EH (cell line): Measurements from ENCODE around the gene CELF2.
A peak's percentile ranks its signal among the peaks of the same experiment; 100 is the strongest.

Experiments used
- DNase-seq: peaks from one replicate; pipeline ENCODE4 v3.0.0-alpha.2; 2015; ENCODE audit warnings: low read depth

CELF2 gene

DNA sequence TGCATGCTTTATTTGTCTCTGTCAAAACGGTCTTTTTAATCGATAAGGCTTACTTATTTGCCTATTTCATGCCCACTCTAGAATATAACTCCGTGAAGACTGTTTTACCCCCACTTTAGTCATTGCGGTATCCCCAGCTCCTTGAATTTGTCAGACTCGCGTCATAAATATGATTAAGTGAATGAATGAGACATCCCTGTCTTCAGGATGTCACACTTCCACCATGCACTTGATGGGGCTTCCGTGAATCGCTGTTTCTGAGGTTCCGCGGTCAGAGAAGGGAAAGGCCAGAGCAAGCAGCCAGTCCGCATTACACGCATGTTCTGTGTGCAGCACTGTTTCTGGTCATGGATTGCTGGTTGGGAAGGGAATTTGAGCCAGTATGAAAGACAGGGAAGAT, 138.8 kb downstream of the CELF2 start:
- DNase-seq = no peak

DNA sequence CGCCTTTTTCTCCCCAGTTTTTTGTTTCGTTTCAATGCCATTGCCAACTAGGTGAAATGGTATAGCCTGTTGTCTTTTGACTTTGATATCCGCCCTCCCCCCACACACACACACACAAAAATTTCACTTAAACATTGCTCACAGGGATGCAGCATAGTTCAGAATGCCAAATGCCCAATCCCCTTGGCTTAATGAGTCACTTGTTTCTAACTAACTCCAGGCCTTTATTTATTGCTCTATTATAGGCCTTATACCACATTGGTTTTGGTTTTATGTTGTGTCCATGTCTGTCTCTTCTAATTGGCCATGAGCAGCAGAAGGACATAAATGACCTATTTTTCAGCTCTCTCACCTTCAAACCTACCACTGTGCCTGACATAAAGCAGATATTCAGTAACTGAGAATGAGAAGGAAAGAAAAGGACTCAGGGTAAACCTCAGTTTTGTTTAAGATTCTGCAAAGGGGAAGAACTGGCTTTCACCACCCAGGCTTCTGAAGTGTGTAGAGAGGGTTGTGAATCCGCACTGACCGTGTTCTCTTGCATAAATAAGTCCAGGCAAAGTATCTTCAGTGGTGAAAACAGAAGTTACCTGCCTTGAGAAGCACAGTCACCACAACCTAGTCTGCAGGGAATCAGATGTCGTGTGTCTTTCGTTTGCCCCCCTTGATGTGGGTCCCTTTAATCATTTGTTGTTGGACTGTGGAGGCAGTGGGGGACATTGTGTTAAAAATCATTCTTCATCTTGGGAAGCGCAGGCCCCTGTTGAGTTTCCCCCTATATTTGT, 139.8 kb downstream of the CELF2 start:
- no peak for DNase-seq

DNA sequence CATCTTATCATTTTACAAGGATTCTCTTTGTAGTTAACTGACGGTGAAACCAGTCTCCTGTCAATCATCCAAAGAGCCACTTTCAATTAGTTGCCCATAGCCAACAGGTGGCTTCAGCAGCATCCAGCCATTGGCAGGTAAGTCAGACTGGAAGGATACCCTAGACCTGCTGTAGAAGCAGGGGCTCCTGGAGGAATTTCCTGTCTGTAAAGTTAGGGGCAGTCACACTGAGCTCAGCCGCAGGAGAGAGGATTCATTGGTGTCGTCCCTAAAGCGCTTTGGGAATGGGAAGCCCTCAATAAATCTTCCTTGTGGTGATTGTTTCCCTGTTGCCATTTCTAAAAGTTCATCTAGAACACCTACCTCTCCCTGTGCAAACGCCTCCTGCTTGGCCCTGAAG, 140.4 kb downstream of the CELF2 start:
- DNase-seq = no peak

DNA sequence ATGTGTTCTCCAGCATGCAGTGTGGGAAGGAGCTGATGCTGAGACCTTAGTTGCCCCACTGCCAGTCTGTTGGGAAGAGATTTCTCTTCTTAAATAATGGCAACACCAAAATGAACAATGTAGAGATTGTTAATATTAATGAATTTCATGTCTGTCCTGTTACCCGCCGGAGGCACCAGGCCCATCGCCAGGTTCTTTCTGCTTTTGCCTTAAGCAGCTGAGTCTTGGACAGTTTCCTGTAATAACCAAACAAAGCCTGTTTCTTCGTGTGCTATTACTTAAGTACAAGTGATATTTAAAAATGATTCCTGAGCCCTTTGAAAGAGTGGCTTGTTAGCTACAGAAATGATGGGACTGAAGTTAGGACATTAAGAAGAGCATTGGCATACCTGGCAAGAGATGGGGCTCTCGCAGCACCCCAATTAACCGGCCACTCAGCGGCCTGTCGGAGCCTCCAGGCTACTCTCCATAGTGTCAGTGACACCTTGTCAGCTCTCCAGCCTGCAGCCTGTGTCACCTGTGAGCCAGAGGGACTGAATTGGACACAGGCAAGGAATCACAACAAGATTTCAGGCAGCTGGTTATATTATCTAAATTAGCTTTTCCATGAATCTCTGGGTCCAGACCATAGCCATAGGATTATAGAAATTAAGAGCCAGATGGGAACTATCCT, 142.0 kb downstream of the CELF2 start:
- DNase-seq = no peak

DNA sequence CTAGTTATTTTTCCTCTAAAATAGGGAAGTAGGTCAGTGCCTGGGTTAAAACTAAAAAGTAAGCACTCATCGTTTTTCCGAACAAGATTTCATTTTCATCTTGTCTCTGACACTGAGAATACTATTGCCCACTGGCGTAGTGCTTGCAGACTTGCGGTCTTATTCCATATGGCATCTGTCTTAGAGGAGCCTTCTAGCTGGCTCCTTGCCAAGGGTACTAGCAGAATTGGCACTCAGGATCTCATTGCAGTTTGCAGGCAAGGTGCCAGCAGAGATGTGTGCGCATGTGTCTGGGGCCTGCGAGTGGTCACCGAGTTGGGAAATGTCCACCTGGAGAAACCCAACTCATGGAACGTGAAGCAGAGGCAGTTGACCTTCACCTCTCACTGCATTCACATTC, 143.4 kb downstream of the CELF2 start:
- no peak for DNase-seq

DNA sequence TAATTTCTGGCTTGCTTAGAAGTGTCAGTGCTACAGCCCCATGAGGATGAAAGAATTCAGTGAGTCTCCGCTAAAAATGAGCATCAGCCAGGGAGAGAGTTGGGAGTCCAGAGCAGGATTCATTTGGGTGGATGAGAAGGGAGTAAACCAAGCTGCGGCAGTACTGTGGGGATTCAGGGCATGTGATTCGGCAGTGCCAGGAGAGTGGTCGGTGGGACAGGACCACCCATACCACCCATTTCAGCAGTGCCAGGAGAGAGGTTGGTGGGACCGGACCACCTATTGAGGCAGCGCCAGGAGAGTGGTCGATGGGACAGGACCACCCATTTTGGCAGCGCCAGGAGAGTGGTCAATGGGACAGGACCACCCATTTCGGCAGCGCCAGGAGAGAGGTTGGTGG, 144.2 kb downstream of the CELF2 start:
- no peak for DNase-seq

DNA sequence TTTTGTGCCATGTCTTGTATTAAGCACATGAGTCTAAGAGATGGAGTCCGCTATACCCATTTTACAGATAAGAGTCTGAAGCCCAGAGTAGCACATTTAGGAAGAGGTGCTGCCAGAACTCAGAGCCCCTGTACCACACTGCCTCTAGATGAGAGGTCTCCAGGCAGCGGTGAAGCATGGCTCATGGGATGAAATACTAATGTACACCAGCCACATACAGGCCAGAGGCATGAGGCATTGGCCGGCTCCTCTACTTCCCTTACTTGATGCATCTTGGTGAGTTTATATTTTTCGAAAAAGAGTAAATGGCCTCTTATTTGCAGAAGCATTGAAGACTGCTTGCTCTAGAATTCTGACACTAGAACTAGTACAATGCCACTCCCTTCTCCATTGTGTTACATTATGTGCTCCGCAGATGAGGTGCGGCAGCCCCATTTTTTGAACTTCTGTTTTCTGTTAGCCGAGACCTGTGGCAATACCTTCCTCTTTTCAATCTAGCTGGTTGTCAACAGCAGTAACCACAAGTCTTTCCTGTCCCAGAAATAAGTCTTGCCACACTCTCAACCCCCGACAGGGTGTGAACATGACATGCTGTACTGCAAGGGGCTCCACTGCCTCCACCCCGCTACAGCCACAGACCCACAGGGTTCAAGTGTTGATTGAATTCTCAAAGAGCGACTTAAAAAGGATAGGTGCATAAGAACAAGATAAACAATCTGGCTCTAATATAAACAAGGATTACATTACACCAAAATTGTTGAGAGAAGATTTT, 145.3 kb downstream of the CELF2 start:
- no peak for DNase-seq

DNA sequence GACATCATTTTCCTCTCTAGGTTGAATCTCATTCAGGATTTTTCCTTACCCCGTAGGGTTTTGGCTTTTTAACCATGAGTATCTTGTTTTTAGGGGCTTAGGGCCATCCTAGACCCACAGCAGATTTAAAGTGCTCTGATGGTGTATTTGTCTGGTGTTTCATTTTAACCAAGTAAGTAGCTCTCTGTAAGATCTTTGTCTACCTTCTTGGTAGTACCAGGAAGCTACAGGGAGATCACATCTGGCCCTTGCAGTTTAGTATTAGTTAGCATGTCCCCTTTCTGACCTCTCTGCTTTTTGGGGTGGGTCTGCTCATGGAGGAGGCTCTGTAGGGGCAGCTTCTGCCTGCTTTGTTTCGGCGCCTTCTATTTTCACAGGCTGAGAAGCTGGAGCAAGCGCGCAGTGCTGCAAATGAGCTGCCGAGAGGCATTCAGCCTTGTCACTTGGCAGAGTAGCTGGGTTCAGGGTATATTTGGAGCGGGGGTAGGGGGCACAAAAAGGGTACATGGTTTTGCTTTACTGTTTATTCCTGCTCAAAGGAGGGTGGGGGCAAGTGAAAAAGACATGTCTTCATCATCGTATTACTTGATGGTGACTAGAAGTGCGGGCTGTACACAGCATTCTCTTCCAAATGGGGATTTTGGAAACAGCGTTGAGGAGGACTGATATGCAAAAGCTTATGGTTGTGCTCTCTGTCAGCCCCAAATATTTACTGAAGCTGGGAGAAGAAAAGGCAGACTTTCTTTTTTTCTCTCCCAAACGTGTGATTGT, 146.3 kb downstream of the CELF2 start:
- no peak for DNase-seq

DNA sequence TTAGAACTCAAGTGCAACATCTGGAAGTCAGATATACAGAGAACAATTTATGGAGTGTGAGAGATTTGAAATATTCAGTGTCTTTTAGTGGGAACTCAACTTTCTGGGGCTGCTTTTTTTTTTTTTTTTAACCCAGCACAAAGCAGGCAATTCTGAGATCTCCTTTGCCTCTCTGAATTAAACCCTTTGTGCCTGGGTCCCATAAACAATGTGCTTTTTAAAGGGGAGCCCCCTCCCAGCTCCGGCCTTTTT, 146.8 kb downstream of the CELF2 start:
- DNase-seq = no peak

DNA sequence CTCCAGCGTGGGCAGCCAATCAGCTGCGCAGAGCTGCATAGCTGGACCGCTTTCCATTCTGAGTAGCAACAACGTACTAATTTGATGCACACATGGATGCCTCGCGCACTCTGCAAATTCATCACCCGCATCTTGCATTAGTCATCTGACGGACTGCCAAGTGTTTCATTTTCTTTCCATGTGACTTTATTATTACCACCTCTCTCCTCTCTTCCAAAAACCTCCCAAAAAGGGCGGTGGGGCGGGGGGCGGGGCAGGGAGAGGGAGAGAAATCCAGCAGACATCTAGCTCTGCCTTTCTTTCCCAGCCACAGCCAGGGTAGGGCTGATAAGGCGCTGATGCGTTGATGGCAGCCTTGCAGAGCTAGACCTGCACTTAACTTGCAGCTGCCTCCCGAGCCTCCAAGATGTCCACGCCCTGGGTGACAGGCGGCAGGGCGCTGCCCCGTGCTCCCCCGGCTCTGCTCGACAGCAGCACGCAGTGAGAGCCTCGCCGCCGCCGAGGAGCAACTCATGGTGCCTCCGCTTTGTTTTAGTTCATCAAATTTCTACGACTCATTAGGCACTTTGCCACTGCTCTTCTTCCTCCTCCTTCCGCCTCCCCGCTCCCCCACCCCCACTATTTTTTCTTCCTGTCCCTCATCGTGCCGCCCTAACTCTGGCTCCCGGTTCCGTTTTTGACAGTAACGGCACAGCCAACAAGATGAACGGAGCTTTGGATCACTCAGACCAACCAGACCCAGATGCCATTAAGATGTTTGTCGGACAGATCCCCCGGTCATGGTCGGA, 147.3 kb downstream of the CELF2 start:
- peak; percentile 84 for DNase-seq

DNA sequence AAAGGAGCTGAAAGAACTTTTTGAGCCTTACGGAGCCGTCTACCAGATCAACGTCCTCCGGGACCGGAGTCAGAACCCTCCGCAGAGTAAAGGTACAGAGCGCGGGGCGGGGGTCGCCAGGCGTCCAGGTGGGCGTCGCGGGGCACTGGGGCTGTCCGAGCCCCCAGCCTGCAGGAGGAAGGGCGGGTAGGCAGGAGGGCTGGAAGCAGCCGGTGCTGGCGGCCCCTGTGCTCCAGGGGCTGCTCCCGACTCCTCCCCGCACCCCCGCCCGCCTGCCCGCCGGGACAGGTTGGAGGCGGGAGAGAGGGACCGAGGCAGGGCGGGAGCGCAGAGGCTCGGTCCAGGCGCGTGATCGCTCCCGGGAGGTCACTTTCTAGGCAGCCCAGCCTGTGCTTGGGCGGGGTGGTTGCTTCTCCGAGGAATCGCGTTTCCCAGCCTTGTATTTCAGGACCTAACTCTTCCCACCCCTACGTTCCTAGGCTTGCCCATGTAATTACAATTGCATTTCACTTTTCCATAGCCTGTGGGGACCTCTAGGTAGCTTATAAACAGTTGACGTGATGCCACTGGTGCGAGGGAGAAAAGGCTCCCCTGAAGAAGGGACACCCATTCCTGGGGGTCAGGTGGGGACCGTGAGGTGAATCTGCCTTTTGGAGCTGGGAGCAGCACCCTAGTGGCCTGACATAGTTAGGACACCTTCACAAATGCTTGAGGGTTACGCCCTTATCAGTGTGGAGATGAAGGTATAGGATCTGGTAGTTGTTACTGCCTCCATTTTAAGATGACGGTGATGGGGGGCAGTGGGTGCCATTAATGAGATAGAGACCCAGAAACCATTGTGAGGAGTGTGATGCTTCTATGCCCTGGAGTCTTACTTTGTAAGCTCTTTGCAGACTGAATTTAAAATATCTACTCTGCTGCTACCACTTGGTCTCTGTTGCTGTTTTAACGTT, 148.2 kb downstream of the CELF2 start:
- DNase-seq = peak; percentile 17

DNA sequence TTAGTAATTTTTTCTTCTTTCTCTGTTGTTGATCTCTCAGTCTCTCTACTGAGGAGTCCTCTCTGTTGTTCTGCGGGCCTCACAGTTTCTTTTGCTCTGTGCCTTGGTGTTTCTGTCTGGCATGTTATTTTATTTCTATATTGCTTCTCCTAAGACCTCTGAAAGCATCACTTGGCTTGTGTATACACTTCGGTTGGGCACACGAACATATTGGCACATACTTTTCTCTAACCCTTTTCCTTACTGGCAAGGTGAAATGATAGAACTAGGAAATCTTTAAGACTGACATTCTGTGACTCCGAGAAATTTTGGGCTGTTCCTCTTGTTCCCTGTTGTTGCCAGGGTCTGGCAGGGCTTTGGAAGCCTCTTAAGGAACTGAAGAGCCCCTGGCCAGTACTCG, 148.9 kb downstream of the CELF2 start:
- no peak for DNase-seq

DNA sequence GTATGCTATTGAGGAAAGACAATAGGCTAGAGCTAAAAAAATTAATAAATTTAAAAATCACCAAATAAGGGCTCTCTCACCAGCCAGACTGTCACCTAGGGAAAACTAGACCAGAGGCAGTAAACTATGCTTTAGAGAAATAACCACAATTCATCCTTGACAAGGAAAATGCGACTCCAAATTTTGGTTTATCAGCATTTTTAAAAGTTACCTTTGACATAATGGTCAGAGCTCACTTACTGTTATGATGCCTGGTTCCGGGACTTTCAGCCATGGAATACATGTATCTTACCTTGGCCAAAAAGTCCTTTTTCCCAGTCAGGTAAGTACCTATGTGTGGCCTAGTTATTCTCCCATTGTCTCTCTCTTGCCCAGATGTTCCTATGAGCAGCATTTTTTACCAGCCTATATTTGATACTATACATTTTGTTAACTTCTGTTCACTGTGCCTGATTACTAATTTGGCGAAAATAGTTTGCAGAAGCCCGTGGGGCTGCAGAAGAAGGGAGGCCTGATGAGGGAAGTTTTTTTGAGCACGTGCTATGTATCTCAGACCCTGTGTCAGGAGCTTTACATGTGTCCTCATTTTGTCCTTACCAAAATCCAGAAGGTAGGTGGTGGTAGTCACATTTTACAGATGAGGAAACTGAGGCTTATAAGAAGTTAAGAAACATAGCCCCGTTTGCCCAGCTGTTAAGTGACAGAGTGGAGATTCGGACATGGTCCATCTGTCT, 149.7 kb downstream of the CELF2 start:
- DNase-seq = no peak

DNA sequence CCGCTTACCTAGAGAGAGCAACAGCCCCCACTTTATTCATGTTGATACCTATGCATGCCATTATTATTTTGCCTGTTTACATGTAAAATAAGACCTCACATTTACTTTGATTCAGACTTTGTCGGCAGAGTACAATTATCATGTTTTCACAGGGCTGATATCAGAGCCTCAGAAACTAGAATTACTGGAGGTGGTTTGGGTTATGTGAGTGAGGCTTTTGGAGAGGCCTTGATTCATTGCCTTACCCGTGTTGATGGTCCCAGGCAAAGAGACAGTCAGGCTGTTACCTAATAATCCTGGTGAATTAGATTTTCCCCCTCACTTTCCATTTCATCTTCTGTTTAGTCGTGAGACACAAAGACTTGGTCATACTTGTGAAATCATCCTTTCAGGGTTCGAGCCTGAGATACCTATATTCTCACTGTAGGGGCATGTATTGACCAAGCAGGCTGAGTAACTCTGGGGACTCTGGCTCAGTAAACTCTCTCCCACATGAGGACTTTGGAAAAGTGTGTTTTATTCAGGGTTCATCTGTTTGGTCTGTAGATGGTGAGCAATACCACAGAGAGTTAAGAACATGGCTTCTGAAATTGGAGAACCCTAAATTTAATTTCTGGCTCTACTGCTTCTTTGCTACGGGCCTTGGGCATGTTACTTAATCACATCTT, 150.9 kb downstream of the CELF2 start:
- DNase-seq = no peak

DNA sequence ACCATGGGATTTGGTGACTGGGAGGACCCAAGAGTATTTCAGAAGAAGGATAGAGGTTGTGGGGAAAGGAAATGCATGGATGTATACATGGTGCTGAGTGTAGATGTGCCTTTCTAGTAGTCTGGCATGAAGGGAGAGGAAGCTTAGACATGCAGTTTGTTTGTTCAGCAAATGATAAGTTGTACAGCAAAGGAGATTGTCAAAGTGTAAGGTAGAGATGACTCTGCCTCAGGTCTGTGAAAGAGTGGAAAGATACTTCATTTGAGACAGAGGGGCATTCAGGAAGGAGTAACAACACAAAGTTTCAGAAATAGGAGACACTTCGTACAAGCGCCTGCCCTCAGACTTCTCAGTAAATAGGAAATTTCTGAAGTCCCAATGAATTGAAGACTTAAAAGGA, 152.3 kb downstream of the CELF2 start:
- DNase-seq = no peak

DNA sequence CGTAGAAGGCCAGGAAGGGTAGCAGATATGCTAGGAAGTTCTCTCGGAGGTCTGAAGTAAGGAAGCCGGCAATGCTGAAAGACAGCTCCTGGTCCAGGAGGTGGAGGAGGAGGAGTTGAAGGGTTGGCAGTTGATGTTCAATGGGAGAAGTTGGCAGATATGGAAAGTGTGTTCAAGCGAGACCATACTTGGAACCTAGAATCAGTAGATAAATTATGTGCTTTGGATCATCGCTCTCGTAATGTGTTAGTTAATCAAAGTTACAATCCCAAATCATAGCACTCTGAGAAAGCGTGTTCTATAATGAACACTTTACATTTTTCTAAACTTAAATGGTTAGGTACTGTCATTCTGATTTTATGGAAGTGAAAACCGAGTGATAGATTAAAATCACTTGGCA, 152.9 kb downstream of the CELF2 start:
- no peak for DNase-seq

DNA sequence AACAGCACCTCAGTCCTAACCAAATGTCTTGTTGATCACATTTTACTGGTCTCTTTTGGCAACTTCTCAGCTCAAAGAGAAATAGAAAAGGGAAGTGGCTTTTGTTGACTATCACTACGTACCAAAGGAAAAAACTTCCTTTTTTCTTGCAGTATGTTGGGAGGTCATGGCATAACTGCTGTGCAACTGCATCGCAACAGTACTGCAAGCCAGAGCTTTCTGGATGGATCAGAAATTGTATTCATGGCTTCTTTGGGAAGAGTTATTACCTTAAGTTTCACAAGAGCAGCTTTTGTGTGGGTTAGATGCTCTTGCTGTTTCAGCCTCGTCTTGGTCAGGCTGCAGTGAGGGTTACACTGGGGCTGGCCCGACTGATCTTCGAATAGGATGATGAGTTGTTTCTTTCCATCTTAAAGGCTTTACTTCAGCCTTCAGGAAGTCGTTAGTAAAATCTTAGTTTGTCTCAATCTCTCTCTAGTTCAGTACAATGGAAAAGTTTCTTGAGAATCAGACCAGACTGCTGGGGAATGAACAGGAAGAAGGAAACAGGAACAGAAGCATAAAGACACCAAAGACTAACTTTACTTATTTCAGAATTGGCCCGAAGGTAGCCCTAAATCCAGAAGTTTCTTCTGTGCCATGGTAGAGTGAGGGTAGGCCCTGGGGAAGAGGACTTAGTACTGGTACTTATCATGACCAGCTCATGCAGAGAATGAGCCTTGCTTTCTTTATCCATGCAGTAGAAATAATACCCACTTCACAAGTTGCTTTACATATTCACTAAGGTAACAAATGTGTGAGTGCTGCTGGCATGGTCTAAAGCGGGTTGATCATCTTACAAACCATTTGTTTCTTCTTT, 153.6 kb downstream of the CELF2 start:
- no peak for DNase-seq

DNA sequence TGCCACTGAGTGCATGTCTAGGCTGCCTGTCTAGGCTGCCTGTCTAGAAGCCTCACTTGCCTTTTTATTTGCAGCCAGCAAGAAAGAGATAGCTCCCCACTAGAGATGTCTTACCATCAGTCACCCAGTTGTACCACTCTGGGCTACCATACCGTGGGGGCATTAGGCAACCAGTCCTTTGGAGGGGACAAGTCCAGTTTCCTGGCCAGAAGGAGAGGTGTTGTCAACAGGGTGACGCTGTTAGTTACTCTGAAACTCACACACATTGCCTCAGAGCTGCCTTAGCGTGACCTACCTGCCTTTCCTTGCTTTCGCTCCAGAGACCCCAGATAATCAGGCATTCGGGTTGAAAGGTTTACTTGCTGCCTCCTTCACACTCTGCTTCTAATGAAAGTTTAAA, 155.4 kb downstream of the CELF2 start:
- DNase-seq = no peak
